Germinal center (tissue), 1 donor: Measurements from ENCODE around the gene NECAB2.

Experiments
- DNase-seq: peaks from one replicate; pipeline ENCODE4 v3.0.0; 2012; ENCODE audit warnings: mixed read lengths, low spot score

Gene NECAB2

GRCh38 chr16:83967838-83968305 lies at the start of gene NECAB2:
TSS of gene NECAB2 (plus strand) at chr16:83968244. CDS start at chr16:83968649, 405 bp downstream.
- peak; percentile 59 for DNase-seq

- no peak for DNase-seq
These were observed 47.1 kb upstream of the NECAB2 start for GRCh38 chr16:83920894-83921491.

- no peak for DNase-seq
These were observed 44.3 kb upstream of the NECAB2 start for GRCh38 chr16:83923581-83924365.

GRCh38 chr16:83924686-83925085 lies 43.4 kb upstream of the NECAB2 start:
- DNase-seq: no peak

- no peak for DNase-seq
These were observed 42.7 kb upstream of the NECAB2 start for GRCh38 chr16:83925095-83925905.

GRCh38 chr16:83925957-83926725 lies 41.9 kb upstream of the NECAB2 start:
- DNase-seq: no peak

- peak; percentile 79 for DNase-seq
These were observed 41.2 kb upstream of the NECAB2 start for GRCh38 chr16:83926726-83927397.

GRCh38 chr16:83928341-83929055 lies 39.5 kb upstream of the NECAB2 start:
- no peak for DNase-seq

GRCh38 chr16:83929811-83930555 lies 38.1 kb upstream of the NECAB2 start:
- DNase-seq: no peak

GRCh38 chr16:83930730-83931500 lies 37.1 kb upstream of the NECAB2 start:
- DNase-seq: no peak

GRCh38 chr16:83931556-83931955 lies 36.5 kb upstream of the NECAB2 start:
- no peak for DNase-seq

- DNase-seq: no peak
These were observed 35.7 kb upstream of the NECAB2 start for GRCh38 chr16:83932304-83932703.

- no peak for DNase-seq
These were observed 34.9 kb upstream of the NECAB2 start for GRCh38 chr16:83932955-83933673.

GRCh38 chr16:83933885-83934683 lies 34.0 kb upstream of the NECAB2 start:
- no peak for DNase-seq

- no peak for DNase-seq
These were observed 33.4 kb upstream of the NECAB2 start for GRCh38 chr16:83934684-83934977.

- DNase-seq: no peak
These were observed 32.8 kb upstream of the NECAB2 start for GRCh38 chr16:83935005-83935857.

- no peak for DNase-seq
These were observed 32.2 kb upstream of the NECAB2 start for GRCh38 chr16:83935858-83936255.
